ENCODE data around the gene PRUNE2. TPM values are rescaled to one million over a fixed set of nuclear protein-coding genes. Genes with fewer than 3 reads are reported as not detected.

The PRUNE2 gene
- total and polyA plus RNA-seq, 9 of the 15 experiments (the other 6 are each of a cell fraction or from before 2014, with no cell fraction given): 0.05 to 0.45 (median 0.18) TPM; not detected in 1

- Histone ChIP-seq H3K79me2 (ENCODE audit: control insufficient read depth, insufficient read depth, low read length) (no peaks in the 10 kb centered on the region), H3K36me3 (ENCODE audit: control insufficient read depth, insufficient read depth, low read length) (no peaks in the 10 kb centered on the region), H3K9me1 (ENCODE audit: control insufficient read depth, insufficient read depth, low read length) (no peaks in the 10 kb centered on the region), H3K9me3 (replicated peaks; ENCODE audit: control insufficient read depth, insufficient read depth, low read depth, low read length) (no peaks in the 10 kb centered on the region; the same call in 1 of the 2 replicates), H3K4me1 (replicated peaks in 1 of 2; ENCODE audit: control insufficient read depth in 2 of 2, insufficient read depth in 2 of 2, low read length in 2 of 2) (peaks cover 0 to 16% of the 10 kb centered on the region in 2 experiments; a peak in 2 of 5 replicates), H3K27ac (ENCODE audit: extremely low read depth, low read depth, low read length) (no peak overlapping the region), H3K27me3 (ENCODE audit: control insufficient read depth in 2 of 2, insufficient read depth in 2 of 2, low read length in 2 of 2) (no peaks in the 10 kb centered on the region), H3K4me3 (no peak overlapping the region), H3K9ac (ENCODE audit: insufficient read depth in 1 of 2, low read depth in 2 of 2, low read length in 2 of 2) (no peak overlapping the region), H3K4me2 (ENCODE audit: insufficient read depth, low read length) (no peak overlapping the region), H2AFZ (ENCODE audit: low read depth, low read length) (no peak overlapping the region), H4K20me1 (replicated peaks; ENCODE audit: control insufficient read depth, insufficient read depth, low read length) (no peaks in the 10 kb centered on the region)
- no peak for DNase-seq (ENCODE audit: extremely low read depth in 1 of 4, low spot score in 3 of 4)
- ATAC-seq: no peak
- POLR2A ChIA-PET: interaction anchor here (1.1 kb wide), 1 partner anchor 295 kb away, joined by 3 read pairs; no protein-coding TSS in a partner anchor
- in situ Hi-C loops (cut with MboI): no loop called here
- 50% methylated on average over 1 of the region's 1 CpG for WGBS (ENCODE audit: insufficient coverage, low coverage, missing lambda C conversion rate)
- intact Hi-C loops (cut with micrococcal nuclease): no loop called here
- TF ChIP-seq ZNF140 (CRISPR knock-in tag; IDR thresholded peaks at IDR 0.05): no peak
- no peak for TF ChIP-seq SMAD2 (IDR thresholded peaks at IDR 0.05; ENCODE audit: low read depth, low read length)
- TF ChIP-seq ARID4B (CRISPR knock-in tag; IDR thresholded peaks at IDR 0.05): no peak
- no peak for TF ChIP-seq PRMT5 (CRISPR knock-in tag; IDR thresholded peaks at IDR 0.05)
- no peak for TF ChIP-seq SMARCE1 (IDR thresholded peaks at IDR 0.05)
- no peak for TF ChIP-seq TCF7L2 (IDR thresholded peaks at IDR 0.05; ENCODE audit: low read depth, low read length)
- no peak for TF ChIP-seq NR2C2 (CRISPR knock-in tag; IDR thresholded peaks at IDR 0.05)
- TF ChIP-seq NR2C2 (tag; IDR thresholded peaks at IDR 0.05): no peak
- no peak for TF ChIP-seq ZNF263 (CRISPR knock-in tag; IDR thresholded peaks at IDR 0.05; ENCODE audit: borderline replicate concordance)
- TF ChIP-seq ZBTB2 (IDR thresholded peaks at IDR 0.05): no peak
- no peak for TF ChIP-seq SFPQ (IDR thresholded peaks at IDR 0.05; ENCODE audit: low read depth, low read length)
- TF ChIP-seq ZNF175 (CRISPR knock-in tag; IDR thresholded peaks at IDR 0.05; ENCODE audit: low read depth): no peak
- TF ChIP-seq NFYB (IDR thresholded peaks at IDR 0.05; ENCODE audit: extremely low read depth, insufficient read length): no peak
- no peak for TF ChIP-seq ZNF12 (CRISPR knock-in tag; IDR thresholded peaks at IDR 0.05)
- no peak for TF ChIP-seq TGIF2 (CRISPR knock-in tag; IDR thresholded peaks at IDR 0.05)
- no peak for FAIRE-seq
- no TSS peak for BruUV-seq (replicated peaks)
- CTCF ChIA-PET (ENCODE audit: low intra/inter-chr PET ratio): no interaction called here
These were observed 251.9 kb downstream of the PRUNE2 start for GRCh38 chr9:76654051-76654461.

Measured in K562 (cell line).